Ishikawa (cell line): Measurements from ENCODE around the gene GEMIN8.
A peak's percentile ranks its signal among the peaks of the same experiment; 100 is the strongest.

Experiments
- CEBPB ChIP-seq: IDR thresholded peaks from 2 replicates; pipeline ENCODE4 v1.6.1; 2012
- CREB1 ChIP-seq: IDR thresholded peaks from 2 replicates; pipeline ENCODE4 v1.6.1; 2012; ENCODE audit warnings: low read depth
- EGR1 ChIP-seq: IDR thresholded peaks from 2 replicates; pipeline ENCODE4 v1.6.1; 2012
- EP300 ChIP-seq: IDR thresholded peaks from 2 replicates; pipeline ENCODE4 v1.6.1; 2012; ENCODE audit warnings: borderline replicate concordance
- FOXM1 ChIP-seq: IDR thresholded peaks from 2 replicates; pipeline ENCODE4 v1.6.1; 2012; ENCODE audit warnings: low read depth, borderline replicate concordance
- NFIC ChIP-seq: IDR thresholded peaks from 2 replicates; pipeline ENCODE4 v1.6.1; 2012
- RAD21 ChIP-seq: IDR thresholded peaks from 2 replicates; pipeline ENCODE4 v1.6.1; 2012; ENCODE audit warnings: low read depth
- REST ChIP-seq: IDR thresholded peaks from 2 replicates; pipeline ENCODE4 v1.6.1; 2012; ENCODE audit warnings: low read depth, mild to moderate bottlenecking
- TAF1 ChIP-seq: IDR thresholded peaks from 2 replicates; pipeline ENCODE4 v1.6.1; 2012; ENCODE audit warnings: low read depth, mild to moderate bottlenecking
- TCF12 ChIP-seq: IDR thresholded peaks from 2 replicates; pipeline ENCODE4 v1.6.1; 2012; ENCODE audit warnings: low read depth
- TEAD4 ChIP-seq: IDR thresholded peaks from 2 replicates; pipeline ENCODE4 v1.6.1; 2012
- USF1 ChIP-seq: IDR thresholded peaks from 2 replicates; pipeline ENCODE4 v1.6.1; 2012
- YY1 ChIP-seq: IDR thresholded peaks from 2 replicates; pipeline ENCODE4 v1.6.1; 2012; ENCODE audit warnings: low read depth
- ZBTB7A ChIP-seq: IDR thresholded peaks from 2 replicates; pipeline ENCODE4 v1.6.1; 2012; ENCODE audit warnings: low read depth
- TF ChIP-seq, protein P1 (sequence below): IDR thresholded peaks from 2 replicates; pipeline ENCODE4 v1.6.1; 2012

Gene GEMIN8

GRCh38 chrX:14027511-14028019 is 2.1 kb downstream of the GEMIN8 start:
- TF ChIP-seq CREB1 (no peak), RAD21 (no peak), CEBPB (no peak), TEAD4 (peak; percentile 71), EGR1 (no peak), YY1 (no peak), TCF12 (peak; percentile 45; the same call in 1 of the 2 replicates), ZBTB7A (no peak), NFIC (no peak)
- TF ChIP-seq, protein P1, sequence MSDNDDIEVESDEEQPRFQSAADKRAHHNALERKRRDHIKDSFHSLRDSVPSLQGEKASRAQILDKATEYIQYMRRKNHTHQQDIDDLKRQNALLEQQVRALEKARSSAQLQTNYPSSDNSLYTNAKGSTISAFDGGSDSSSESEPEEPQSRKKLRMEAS = no peak

- TF ChIP-seq NFIC = peak; percentile 76
- TF ChIP-seq, protein P1 = no peak
- TF ChIP-seq FOXM1 = no peak
Measured at GRCh38 chrX:14027036-14027435, 2.7 kb downstream of the GEMIN8 start.

- TF ChIP-seq ZBTB7A = no peak
- TF ChIP-seq FOXM1 = no peak
- TF ChIP-seq RAD21 = no peak
- no peak for TF ChIP-seq CREB1
- TF ChIP-seq TAF1 = no peak
- TF ChIP-seq EGR1 = no peak
- TF ChIP-seq YY1 = no peak
- no peak for TF ChIP-seq REST
- no peak for TF ChIP-seq TCF12
- no peak for TF ChIP-seq CEBPB
- no peak for TF ChIP-seq NFIC
- TF ChIP-seq, protein P1 = no peak
- no peak for TF ChIP-seq EP300
- no peak for TF ChIP-seq USF1
- no peak for TF ChIP-seq TEAD4
Measured at GRCh38 chrX:14026121-14026520, 3.6 kb downstream of the GEMIN8 start.

GRCh38 chrX:14022019-14022418 is 7.7 kb downstream of the GEMIN8 start:
- no peak for TF ChIP-seq CREB1
- no peak for TF ChIP-seq ZBTB7A
- no peak for TF ChIP-seq CEBPB
- no peak for TF ChIP-seq USF1
- TF ChIP-seq, protein P1 = no peak
- TF ChIP-seq TAF1 = no peak
- TF ChIP-seq YY1 = no peak
- TF ChIP-seq EP300 = no peak
- TF ChIP-seq TEAD4 = no peak
- TF ChIP-seq TCF12 = no peak
- no peak for TF ChIP-seq EGR1
- TF ChIP-seq RAD21 = no peak

DNA sequence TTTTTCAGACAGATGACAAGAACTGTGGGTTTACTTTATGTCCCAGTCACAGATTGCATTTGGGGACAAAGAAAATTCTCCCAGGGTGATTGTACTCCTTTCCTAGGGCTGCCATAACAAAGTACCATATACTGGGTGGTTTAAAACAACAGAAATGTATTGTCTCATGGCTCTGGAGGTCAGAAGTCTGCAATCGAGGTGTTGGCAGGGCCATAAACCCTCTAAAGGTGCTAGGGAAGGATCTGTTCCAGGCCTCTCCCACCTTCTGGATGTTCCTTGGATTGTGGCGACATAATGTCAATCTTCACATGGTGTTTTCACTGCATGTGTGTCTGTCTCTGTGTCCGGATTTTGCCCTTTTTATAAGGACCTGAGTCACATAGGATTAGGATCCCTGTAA is 12.3 kb downstream of the GEMIN8 start:
- TF ChIP-seq USF1 (no peak), CEBPB (no peak), EP300 (no peak), EGR1 (no peak), CREB1 (no peak), FOXM1 (no peak), REST (no peak), NFIC (no peak), TCF12 (no peak), TAF1 (no peak), TEAD4 (no peak)
- TF ChIP-seq, protein P1 = no peak
